Measurements from ENCODE around the gene SLC7A6. TPM values are rescaled to one million over a fixed set of nuclear protein-coding genes. Genes with fewer than 3 reads are reported as not detected.

SLC7A6 gene
- total and polyA plus RNA-seq, 2 of the 13 experiments (the other 11 are each of a cell fraction or from before 2014, with no cell fraction given): 35.8 to 70.8 TPM

DNA sequence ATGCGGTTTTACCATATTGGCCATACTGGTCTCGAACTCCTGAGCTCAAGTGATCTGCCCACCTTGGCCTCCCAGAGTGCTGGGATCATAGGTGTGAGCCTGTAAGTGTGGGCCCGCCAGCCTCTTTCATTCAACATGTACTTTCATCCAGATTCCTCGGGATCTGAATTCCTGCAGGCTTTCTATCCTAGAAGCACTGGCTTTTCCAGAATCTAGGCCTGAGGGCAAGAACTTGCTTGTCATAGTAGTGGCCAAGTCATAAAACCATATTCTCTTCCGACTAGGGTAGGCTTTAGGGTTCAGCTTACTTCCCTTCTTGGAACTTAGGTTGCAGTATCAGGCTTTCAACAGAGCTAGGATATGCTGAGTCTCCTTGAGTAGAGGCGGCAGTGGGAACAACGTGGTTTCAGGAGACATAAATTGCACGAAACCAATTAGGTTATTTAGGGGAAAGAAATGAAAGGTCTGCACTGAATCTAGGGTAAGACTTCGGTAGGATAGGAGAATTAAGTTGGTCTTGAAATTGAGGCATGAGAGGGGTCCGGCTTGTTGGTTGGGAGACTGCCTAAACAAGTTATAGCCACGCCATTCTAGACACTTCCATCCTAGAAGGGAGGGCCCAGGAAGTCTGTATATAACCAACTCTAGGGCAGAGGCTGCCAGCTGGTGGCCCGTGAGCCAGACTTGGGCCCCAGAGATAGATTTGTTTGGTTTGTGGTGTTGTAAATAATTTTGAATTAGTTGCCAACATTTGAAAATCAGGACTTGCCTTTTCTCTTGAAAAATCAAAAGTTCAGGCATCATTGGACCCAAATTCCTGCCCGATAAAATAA lies 15.6 kb downstream of the SLC7A6 start:
- H3K4me3 ChIP-seq (replicated peaks in 1 of 3; ENCODE audit: insufficient read depth in 1 of 3, low read depth in 2 of 3, low read length in 3 of 3): no peak overlapping the region
- H3K36me3 ChIP-seq (replicated peaks in 1 of 2; ENCODE audit: control insufficient read depth in 1 of 2, insufficient read depth in 2 of 2, low read length in 2 of 2): peaks cover 3 to 24% of the 10 kb centered on the region in 2 experiments; a peak in 4 of 5 replicates
- ChIA-PET POLR2A (interaction anchor here (1.6 to 3.9 kb wide), 4 partner anchors 8 to 31 kb away, joined by 5 to 59 read pairs (median 24); partner anchors contain the start of genes PRMT7, SLC7A6 and SLC7A6OS), CTCF (ENCODE audit: low intra/inter-chr PET ratio, low total read pairs) (no interaction called here)
- H3K4me1 ChIP-seq (ENCODE audit: insufficient read depth, low read length): peaks cover 78% of the 10 kb centered on the region
- H3K4me2 ChIP-seq (ENCODE audit: low read depth, low read length): no peak overlapping the region
- TF ChIP-seq ZNF687 (CRISPR knock-in tag; IDR thresholded peaks at IDR 0.05) (no peak), ZNF580 (CRISPR knock-in tag; IDR thresholded peaks at IDR 0.05; ENCODE audit: borderline replicate concordance, low read depth) (0 out of 2 replicates have a peak, but pooled peaks have one; percentile 17)
- no peak overlapping the region for H2AFZ ChIP-seq (ENCODE audit: low read length)
- no peak overlapping the region for H3K9ac ChIP-seq (ENCODE audit: insufficient read depth, low read depth, low read length)
- H3K9me3 ChIP-seq (ENCODE audit: low read length): no peaks in the 10 kb centered on the region
- H4K20me1 ChIP-seq (ENCODE audit: insufficient read depth, low read length): no peaks in the 10 kb centered on the region
- in situ Hi-C loops (cut with HindIII; ENCODE audit: extremely low pct_ligation_motif_present, low pct_unique_long_range_greater_than_20kb) (no loop called here), intact Hi-C loops (cut with micrococcal nuclease; ENCODE audit: unreplicated experiment) (no loop called here)
- BruUV-seq (replicated peaks): no TSS peak
- peaks cover 35% of the 10 kb centered on the region for H3K79me2 ChIP-seq (ENCODE audit: insufficient read depth, low read length)
- DNase-seq (ENCODE audit: low spot score) (no peak), FAIRE-seq (no peak), ATAC-seq (no peak)
- 93% methylated on average over 13 of the region's 13 CpGs for WGBS (ENCODE audit: low lambda C conversion rate)
- peak overlapping the region; percentile 81 for H3K27ac ChIP-seq (ENCODE audit: extremely low read length, insufficient read depth, low read length)
- H3K27me3 ChIP-seq (ENCODE audit: control insufficient read depth in 1 of 2, insufficient read depth in 2 of 2, low read length in 2 of 2): no peaks in the 10 kb centered on the region
